HG03469 (cell line): ENCODE data around the gene CTXND1.

ENCODE experiments used
- ATAC-seq: cut with Tn5 transposase; IDR thresholded peaks from one replicate; pipeline ENCODE4 v1.9.1; 2021; ENCODE audit warnings: mild to moderate bottlenecking, moderate library complexity, moderate number of reproducible peaks; ENCODE audit not compliant: unreplicated experiment

Gene CTXND1

DNA sequence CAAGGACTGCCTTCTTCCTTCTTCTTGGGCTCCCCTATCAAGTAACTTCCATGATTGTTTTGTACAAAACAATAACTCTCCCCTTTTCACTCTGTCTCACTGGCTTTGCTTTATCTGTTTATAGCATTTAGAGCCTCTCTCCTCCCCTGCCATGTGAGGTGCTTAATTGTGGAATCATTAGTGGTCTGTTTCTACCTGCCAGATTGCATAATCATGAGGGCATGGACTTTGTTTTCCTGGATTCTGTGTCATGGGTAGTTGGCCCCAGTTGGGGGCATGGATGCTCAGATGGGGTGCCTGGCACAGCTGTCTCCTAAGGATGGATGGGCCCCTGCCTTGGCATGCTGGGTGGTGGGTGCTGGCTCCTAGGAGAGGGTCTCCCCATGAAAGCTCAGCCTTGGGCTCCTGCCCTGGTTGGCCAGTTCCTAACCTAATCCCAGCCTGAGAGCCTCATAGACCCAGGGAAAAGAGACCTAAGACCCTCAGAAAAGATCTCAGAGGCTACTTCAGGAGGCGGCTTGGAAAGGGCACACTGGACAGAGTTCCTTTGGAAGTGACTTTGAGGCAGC, 8.0 kb upstream of the CTXND1 start:
- no peak for ATAC-seq

- ATAC-seq, result no peak
Measured at GRCh38 chr15:80251428-80252120, 439 bp downstream of the CTXND1 start.

DNA sequence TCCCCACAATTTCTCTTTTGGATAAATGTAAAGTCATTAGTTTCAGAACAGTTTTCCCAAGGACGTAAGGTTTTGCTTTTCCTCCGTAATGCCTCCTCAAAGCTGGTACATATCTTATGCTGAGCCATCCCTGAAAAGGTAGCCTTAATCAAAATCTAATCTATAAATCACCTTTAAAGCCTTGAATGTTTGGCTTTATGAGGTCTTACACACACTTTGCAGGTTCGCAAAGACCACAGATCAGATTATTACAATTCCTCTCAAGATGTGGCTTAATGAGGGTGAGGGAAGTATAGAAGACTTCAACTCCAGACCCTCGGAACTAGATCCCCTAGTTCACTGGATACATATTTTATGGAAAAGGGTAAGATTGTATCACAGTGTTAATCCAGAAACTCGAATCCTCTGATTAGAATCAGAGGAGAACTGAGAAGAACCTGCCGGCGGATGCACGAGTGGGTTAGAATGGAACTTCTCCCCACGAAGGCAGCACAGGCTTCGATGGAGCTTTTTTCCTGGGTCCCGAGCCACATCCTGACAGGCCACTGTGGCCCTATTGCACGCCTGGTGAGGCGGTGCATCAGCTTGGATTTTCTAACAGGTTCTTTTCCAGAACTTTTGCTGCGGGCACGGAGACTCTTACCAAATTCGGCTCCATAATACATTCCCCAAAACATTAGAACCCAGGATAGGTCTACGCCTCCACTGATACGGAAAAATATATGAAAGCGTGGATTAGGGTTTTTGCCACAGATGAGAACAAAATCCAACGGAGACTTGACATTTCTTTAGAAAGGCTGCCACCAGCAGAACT, 1.2 kb downstream of the CTXND1 start:
- ATAC-seq, result no peak

DNA sequence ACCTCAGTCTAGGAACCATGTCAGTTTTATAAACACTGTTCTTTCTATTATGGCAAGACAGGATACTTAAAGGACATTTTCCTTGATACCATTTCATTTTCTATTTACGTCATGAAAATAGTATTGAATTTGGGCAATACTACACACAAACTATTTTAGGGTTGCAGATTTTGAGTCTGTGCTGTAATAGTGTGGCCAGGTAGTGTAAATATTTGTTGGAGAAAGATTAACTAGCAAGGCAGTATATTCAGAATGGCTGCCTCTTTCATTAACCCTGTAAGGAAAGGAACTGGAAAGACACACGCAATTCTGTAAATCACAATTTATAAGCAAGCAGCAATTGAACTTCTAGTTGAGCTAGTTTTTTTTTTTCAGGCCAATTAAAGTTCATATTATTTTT, 2.0 kb downstream of the CTXND1 start:
- ATAC-seq, result no peak

DNA sequence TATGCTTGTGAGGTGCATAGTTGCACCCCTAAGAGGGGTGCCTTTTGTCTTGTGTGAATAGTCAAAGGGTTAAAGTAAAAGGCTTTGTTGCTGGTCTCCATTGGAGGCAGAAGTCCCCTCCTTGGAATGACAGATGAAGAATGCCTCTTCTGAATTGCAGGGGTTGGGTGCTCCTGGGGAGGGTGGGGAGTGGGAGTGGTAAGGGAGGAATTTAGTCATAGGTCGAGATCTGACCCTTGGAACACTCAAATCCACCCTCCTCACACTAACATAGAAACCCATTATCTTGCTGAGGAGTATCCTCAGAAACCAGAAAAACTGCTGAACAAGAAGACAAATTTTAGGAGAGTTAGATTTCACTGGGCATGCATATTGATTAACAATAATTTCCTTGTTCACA, 4.7 kb downstream of the CTXND1 start:
- no peak for ATAC-seq

- no peak for ATAC-seq
Measured at GRCh38 chr15:80246425-80246894, 5.6 kb downstream of the CTXND1 start.

- ATAC-seq, result no peak
Measured at GRCh38 chr15:80242802-80243201, 9.2 kb downstream of the CTXND1 start.

DNA sequence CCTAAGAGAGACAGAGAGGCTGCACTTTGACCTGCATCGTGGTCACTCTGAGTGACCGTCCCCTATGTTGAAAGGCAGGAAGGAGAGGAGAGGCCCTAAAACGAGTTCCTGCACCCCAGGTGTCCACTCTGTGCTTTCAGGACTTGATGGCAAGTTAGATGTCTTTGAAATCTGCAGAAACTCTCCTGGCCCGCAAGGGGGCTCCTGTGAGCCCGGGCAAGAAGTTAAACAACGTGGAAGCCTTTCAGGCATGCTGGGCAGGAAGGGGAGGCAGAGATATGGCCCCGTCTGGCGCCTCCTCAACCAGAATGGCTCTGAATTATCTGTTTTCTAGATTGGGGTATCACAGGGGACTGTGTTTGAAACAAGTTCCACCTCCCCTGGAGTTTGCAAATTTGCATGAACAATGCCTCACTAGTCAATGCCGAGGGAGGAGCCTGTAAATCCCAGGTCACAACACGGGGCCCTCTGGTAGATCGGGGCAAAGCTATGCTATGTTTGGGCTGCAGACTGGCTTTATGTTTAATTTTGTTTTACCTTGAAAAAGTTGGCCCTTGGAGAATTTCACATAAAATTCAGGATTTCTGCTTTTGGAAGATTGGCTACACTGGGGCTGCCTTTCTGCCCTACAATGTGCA, 9.8 kb downstream of the CTXND1 start:
- ATAC-seq, result no peak

DNA sequence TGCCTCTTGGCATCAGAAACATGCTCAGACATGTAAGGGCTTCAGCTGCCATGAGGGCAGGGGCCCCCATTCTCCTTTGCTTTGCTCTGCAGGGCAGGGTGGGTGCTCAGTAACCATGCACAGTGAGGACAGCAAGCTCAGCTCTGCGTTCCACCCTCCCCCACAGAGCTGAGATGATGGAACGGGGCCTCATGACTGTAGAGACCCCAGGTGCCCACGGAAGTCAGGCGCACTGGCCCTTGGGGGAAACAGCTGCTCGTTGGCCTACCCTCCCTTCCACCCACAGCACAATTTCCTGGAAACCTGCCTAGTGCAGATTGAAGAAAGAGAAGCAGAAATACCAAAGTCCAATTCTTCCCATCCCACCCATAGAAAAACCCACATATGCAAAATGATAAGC, 10.5 kb downstream of the CTXND1 start:
- ATAC-seq, result no peak

DNA sequence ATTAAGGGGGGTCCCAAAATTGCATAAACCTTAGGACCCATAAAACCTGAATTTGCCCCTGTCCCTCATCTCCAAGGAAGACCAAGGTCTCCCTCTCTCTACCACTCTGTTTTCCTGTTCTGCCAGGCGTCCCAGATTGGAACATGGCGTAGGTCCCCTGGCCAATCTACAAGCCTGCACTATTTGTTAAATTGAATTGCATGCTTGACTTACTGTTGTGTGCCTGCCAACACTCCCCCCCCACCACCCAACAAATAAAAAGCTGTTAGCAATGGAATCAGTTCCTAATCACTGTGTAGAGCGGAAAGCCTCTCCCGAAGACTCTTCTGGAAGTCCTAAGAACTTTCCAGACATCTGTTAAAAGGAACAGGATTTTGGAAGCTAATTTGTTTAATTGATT, 11.7 kb downstream of the CTXND1 start:
- ATAC-seq, result no peak

GRCh38 chr15:80234883-80235282, 17.1 kb downstream of the CTXND1 start:
- no peak for ATAC-seq

GRCh38 chr15:80233581-80233980, 18.4 kb downstream of the CTXND1 start:
- ATAC-seq, result no peak

DNA sequence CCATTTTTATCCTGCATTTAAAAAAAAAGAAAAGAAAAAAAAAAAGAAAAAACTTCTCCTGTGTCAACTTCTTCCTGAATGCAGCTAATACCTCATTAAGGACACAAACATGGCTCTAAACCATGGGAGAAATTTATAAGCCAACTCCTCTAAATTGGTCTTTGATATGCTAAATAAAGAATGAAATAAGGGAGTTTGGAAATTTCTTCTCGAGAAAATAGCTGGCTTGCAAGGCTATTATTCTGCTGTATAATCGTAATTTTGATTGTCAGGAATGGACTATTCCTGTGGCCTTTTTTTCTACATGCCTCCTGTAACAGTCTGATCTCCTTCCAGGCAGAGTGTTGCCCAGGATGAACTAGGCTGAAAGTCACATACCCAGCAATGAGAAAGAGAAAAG, 20.6 kb downstream of the CTXND1 start:
- no peak for ATAC-seq

DNA sequence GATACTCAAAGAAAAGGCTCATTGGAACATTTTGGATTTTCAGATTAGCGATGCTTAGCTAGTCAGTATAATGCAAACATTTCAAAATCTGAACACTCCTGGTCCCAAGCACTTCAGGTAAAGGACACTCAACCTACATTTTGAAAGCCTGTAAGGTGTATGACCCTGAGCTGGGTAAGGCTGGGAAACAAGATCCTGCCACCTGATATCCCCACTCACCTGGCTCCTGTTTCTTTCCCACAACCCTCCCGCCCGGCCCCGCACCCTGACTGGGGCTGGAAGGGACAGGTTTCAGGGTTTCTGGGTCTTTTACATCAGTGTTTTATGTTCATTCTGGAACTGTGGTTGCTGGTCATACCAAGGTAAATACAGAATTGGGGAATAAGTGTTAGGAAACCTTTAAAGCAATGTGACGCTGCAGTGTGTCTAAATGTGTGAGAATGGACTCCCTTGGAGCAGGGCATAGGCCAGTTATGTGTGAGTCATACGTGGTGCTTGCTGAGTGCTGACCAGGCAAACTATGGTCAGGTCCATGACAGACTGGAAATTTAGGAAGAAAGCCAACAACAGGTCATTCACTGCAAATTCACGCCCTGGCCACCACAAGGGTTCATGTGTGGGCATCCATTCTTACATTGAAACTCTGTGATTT, 22.9 kb downstream of the CTXND1 start:
- no peak for ATAC-seq

GRCh38 chr15:80219955-80220354, 32.1 kb downstream of the CTXND1 start:
- ATAC-seq, result no peak

GRCh38 chr15:80217327-80217900, 34.6 kb downstream of the CTXND1 start:
- ATAC-seq, result no peak

GRCh38 chr15:80216911-80217310, 35.1 kb downstream of the CTXND1 start:
- ATAC-seq, result no peak

DNA sequence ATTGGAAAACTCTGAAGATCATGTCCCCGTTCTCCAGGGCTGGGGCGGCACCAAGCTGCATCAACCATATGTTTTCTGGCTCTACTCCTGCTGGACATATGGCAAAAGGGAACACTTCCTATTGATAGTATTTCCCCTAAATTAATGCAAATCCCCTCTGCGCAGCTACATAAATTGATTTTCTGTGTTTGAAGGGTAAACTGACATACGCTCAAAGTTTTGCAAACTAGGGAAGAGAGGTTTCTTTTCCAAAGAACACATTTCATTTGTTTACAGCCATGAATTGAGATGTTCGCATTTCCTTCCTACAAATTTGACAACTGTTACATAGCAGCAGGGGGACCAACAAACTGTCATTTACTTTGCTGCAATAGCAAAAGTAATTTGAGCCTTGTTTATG, 35.9 kb downstream of the CTXND1 start:
- ATAC-seq, result no peak

DNA sequence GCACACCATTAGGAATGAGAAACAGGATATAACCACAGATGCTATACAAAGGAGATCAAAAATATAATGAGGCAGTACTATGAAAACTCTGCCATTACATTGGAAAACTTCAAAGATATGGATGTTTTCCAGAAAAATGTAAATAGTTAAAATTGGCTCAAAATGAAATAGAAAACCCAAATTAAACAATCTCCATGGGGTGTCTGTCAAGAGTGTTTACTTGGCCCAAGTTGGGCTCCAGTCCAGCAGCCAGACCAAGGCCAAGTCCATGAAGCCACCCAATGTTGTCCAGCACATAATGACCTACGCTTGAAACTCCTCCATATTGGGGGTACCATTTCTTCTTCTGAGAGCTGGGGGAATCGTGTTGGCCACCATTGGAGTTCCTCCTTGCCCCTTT, 37.1 kb downstream of the CTXND1 start:
- ATAC-seq, result no peak

DNA sequence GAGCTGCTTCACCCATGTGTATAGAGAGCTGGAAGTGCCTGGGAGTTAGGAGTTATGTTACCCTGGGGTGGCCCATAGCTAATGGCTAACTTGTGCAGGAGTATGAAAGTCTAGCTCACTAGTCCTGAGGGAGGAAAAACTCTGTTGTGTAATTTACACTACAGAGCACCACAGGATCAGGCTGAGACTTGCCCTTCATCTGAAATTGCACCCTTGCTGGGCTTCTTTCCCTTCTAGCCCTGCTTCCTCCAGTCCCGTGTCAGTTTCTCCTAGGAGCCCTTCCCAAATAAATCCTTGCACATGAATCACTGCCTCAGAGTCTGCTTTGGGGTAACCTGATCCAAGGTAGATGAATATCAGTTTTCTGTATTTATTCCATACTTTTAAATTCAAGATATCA, 40.0 kb downstream of the CTXND1 start:
- ATAC-seq, result no peak
